Activated naive CD4-positive, alpha-beta T cell treated with anti-CD3 and anti-CD28 coated beads, Interleukin-2, amount 50 U/mL, for 16 hours (primary cell): ENCODE results near the gene SLC18A2.

ENCODE experiments used
- DNase-seq: peaks from one replicate; pipeline ENCODE4 v3.0.0-alpha.2; 2020

Gene SLC18A2

GRCh38 chr10:117239051-117239450 is 1.9 kb upstream of the SLC18A2 start:
- DNase-seq, result no peak

DNA sequence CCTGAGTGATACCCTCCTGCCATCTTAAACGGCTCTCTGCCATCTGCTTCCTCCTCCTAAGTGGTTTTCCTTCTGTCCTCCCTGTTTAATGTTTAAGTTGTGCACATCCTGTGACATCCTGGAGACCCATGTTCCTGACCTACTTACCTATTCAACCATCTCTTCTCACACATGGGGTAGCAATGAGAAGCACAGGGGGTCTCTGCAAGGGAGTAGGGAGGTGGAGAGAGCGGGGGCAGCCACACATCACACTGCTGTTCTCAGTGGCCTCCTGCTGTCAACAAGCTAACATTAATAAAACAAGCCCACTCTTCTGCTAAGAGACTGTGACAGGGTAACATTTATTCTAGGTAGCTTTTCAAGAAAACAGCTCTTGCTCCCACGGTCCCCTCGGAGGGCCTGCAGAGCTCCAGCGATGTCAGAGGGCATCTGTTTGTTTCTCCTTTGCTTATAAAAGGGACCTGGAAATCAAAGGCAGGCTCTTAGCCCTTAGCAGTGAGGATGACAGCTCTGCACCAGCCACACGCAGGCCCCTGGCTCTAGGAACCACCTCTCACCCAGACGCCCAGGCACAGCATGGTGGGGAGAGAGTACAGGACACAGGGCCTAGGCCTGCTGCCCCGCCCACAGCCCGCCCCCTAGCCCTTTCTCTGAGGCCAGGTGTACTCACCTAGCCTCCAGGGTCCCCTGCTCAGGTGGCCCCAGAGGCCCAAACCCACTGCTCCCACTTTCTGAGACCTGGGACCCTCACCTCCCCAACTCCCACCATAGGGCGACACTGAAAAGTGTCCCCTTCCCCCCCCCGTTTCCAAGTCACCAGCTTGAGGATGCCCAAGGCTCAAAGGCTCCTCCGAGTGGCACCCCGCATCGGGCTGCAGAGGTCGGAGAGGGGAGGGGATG is 943 bp upstream of the SLC18A2 start:
- no peak for DNase-seq

- DNase-seq, result no peak
Measured at GRCh38 chr10:117241541-117242462, 888 bp downstream of the SLC18A2 start.

DNA sequence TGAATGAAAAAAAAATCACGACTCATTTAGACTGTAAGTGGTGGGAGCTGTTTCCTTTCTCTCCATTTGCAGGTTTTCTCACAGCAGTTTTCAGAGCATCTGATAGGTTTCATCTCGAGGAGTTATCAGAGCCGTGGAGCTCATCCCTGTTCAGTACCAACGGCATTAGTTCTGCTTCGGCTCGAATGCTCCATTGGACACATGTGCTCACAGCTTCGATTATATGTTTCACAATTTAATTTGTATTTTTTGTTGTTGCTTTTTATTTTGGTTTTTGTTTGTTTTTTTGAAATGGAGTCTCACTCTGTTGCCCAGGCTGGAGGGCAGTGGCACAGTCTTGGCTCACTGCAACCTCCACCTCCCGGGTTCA is 1.5 kb downstream of the SLC18A2 start:
- no peak for DNase-seq

DNA sequence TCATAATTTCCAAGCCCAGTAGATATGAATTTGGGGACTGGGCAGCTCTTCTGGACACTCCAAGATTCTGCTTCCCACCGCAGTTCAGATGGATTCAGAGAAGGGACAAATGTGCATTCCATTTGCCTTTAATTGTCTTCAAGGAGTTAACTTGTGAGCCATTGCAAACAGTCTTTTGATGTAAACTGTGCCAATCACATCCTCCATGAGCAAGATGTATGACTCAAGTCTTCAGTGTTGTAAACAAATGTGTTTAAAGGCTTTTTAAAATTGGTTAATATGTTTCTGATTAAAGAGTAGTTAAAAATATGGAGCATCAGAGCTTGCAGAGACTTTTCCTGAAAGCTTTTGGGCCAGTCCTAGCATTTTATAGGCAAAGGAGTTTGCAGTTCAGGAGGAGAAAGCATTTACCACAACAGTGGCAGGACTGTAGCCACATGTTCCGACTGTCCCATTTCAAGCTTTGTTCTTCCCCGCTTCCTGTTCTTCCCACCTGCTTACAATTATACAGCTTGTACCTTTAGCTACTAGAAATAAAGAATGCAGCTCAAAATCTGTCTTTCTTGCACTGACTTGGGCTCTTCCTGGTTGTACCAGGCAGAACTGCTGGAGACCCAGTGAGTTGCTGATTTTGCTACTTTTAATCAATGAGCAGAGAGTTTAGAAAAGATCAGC is 6.2 kb downstream of the SLC18A2 start:
- DNase-seq, result no peak

GRCh38 chr10:117248750-117249465 is 8.0 kb downstream of the SLC18A2 start:
- no peak for DNase-seq

DNA sequence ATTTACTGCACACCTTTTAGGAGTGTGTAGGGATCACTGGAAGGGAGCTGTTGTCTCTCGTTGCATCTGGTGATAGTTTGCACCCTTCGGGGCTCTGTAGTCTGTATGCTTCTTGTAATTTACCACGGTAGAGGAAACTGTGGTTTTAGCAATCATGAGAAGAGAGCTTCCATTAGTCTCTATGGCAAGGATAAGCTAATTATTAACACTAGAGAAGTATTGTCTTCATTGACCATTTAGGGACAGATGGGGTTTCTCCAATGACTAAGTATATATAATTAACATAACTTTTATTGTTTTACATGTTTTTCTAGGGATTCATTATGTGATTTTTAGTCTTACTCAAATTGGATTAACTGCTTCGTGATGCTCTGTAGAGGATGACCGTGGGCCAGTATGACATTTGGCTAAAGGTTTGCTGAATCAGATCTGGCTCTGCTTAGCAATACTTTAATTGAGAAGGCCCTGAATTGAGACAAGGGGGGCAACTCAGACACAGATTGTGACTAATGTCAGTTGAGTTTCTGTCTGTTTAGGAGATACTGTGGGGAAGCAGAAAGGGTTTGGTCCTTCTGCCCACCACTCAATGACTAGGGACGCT is 8.7 kb downstream of the SLC18A2 start:
- DNase-seq, result no peak

DNA sequence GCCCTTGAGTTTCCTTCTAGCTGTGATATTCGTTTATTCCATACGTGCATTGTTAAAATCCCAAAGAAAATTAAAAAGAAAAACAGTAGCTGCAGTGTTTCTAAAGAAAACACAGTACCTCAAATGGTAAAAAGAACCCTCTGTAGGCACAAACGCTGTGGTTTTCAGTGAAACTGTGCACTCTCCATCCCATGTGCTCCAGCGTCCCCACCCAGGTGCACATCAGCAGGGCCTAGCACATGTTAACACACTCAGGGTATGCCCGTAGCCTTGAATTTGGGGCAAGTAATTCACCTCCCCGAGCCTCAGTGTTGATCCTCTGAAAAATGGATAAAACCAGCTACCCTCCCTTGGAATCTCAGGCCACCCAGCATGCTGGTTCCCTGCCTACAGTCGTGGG is 9.5 kb downstream of the SLC18A2 start:
- DNase-seq, result no peak

- DNase-seq, result no peak
Measured at GRCh38 chr10:117253908-117254307, 13.0 kb downstream of the SLC18A2 start.

DNA sequence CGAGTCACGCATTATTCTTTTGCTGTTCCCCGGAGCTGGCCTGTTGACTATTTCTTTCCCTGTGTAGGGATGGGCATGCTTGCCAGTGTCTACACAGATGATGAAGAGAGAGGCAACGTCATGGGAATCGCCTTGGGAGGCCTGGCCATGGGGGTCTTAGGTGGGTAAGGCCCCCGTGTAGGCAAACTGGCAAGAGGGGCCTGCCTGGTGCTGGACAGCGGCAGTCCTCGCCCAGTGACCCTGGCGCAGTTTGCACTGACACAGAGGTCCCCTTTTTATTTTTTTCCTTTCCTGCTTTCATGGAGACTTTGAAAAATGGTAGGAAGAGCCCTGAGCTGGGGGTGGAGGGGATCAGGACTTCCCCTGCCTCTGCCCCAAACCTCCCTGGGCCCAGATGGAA is 13.4 kb downstream of the SLC18A2 start:
- no peak for DNase-seq

- no peak for DNase-seq
Measured at GRCh38 chr10:117254774-117255735, 14.1 kb downstream of the SLC18A2 start.

DNA sequence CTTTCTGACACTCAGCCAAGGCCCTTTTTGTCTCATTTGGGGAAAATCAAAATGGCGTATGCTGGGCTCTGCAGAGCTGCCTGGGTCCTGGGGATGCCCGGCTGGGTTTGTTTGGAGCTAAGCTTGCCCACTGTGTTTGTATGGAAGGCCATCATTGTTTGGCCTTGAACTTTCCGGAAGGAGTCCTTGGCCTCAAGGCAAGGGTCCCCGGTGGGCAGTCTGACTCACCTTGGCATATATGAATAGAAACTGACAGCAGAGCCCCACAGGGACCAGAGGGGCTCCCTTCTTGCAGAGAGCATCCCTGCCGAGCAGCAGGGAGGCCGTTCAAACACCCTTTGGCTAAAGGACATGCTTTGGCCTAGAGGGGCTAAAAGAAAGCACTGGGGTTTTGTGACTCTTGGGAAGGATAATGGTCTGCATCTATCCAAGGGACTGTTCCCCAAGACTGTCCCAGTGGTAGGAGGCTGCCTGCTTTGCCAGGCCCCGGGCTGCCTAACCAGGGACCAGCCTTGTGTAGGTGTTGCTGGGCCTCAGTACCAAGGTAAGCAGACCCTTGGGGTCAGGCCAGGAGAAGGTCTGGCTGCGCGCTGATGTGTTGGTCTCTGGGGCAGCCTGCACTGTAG is 15.0 kb downstream of the SLC18A2 start:
- no peak for DNase-seq

DNA sequence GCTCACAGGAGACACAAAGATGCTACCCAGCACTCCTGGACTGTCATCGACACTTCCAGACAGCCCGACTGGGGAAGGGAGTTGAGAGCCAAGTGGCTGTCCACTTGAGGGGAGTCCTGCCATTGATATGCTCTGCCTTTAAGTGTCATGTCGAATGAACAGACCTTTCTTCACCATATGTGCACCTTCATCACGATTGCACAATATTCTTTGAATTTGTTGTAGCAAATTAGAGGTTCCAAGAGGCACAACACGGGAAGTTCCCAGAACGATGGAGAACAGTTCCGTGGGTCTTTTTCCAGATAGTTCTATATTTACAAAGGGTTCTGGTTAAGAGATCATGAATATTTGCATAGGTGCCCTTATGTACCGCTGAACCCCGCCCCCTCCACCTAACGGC is 16.0 kb downstream of the SLC18A2 start:
- DNase-seq, result no peak

DNA sequence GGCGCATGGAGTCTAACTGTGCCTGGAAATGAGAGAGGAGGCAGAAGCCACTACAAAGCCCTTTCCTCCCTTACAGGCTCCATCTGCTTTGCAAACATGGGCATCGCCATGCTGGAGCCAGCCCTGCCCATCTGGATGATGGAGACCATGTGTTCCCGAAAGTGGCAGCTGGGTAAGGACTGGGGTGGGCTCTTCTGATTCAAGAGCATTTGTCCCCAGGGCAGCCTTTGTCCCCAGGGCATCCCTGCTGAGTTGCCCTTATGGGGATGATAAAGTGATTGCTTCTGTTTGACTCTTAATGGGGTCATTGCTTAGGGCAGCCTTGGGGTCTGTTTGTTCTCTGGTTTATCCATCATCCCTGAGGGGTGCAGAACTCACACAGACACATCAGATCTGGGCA is 16.8 kb downstream of the SLC18A2 start:
- no peak for DNase-seq

GRCh38 chr10:117259279-117259678 is 18.4 kb downstream of the SLC18A2 start:
- DNase-seq, result no peak

GRCh38 chr10:117260084-117260483 is 19.2 kb downstream of the SLC18A2 start:
- DNase-seq, result no peak

DNA sequence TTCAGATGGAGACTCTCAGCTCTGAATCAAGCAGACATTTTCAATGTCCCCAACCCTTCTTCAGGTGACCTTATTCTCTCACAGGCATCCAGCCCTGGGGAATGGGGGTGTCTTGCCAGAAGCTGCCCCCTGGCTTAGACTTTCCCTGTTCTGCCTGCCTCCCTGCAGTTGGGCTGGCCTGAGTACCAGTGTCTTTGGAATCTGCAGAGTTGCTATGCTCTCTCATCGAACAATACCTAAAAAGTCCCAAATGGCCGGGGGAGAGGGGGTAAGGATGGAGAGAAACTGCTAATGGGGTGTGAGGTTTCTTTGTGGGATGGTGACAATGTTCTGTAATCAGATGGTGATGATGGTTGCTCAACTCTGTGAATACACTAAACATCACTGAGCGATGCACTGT is 20.6 kb downstream of the SLC18A2 start:
- no peak for DNase-seq

DNA sequence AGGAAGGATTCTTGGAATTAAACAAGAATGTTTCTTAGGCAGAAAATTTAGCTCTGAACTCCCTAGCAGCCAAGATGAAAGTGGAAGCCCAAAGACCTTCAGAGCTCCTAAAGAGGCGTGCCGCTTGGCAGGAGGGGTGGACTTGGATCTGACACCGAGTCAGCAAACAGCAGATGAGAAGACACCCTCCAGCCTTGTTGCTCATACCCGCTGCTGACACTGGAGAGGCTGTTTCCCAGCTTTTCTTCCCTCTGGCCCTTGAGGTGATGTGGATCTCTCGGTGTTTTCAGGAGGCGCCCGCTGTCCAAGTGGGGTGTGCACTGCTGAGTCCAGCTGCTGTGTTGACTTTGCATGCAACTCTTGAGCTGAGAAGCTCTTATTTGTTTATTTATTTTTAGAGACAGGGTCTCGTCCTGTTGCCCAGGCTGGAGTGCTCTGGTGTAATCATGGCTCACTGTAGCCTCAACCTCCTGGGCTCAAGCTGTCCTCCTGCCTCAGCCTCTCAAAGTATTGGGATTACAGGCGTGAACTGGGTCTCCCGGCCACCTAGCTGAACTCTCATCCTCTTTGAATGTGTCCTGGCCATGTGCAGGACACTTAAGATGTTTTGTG is 21.5 kb downstream of the SLC18A2 start:
- no peak for DNase-seq

DNA sequence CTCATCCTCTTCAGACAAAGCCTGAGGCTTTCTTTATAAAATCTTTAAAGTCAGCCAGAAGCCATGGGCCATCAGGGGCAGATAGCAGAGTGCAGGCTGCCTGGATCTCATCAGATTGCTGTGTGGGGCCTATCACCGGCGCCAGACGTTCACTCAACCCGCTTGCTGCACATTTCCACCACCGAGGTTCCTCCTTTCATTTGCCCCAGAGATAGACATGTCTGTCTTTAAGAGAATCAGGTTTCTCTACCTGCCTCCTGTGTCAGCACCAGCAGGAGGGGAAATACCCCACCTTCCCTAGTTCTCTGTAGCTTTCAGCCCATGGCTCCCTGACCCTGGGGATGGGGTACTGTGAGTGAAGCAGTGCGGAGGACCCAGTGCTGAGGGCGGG is 22.0 kb downstream of the SLC18A2 start:
- no peak for DNase-seq

DNA sequence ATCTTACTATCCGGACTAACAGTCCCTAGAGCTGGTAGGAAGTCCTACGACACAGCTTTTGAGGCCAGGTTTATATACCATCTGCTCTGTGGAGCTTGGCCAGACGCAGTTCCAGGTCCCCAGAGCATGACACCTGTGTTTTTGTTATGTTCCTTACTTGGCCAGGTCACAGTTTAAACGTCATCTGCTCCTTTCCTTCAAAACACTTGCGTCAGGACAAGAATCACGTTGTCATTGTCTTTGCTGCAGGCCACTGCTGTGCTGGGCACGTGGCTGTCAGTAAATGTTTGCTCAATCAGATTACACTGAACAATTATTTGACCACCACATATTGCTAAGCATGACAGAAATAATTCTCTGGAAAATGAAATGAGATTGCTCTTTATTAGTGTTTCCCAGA is 23.9 kb downstream of the SLC18A2 start:
- DNase-seq, result no peak
